OCI-LY3 (cell line): ENCODE data around the gene WDR91.

Source experiments
- H2AFZ ChIP-seq: fragments of 200-600, 300-600 bp; shearing (Covaris generic); 2 replicates; pipeline ENCODE4 v1.6.0; 2014; ENCODE audit warnings: antibody characterized with exemption, low read depth, low read length
- H3K27ac ChIP-seq: fragments of 200-600, 300-600 bp; sonication (generic); 2 replicates; pipeline ENCODE4 v1.5.1; 2014; ENCODE audit warnings: mild to moderate bottlenecking, low read length, moderate library complexity, mixed read lengths
- H3K27me3 ChIP-seq: fragments of 200-600, 300-600 bp; sonication (generic); 2 replicates; pipeline ENCODE4 v1.6.1; 2014; ENCODE audit warnings: low read depth, low read length, mixed read lengths
- H3K36me3 ChIP-seq: fragments of 200-600, 300-600 bp; sonication (generic); replicated peaks from 2 replicates; pipeline ENCODE3; 2014; ENCODE audit warnings: low read depth, low read length, mixed read lengths
- H3K4me1 ChIP-seq: fragments of 300-600, 200-600 bp; sonication (generic); 2 replicates; pipeline ENCODE4 v1.6.1; 2014; ENCODE audit warnings: low read length, mixed read lengths
- H3K4me2 ChIP-seq: fragments of 200-600, 300-600 bp; sonication (generic); 2 replicates; pipeline ENCODE4 v1.6.1; 2014; ENCODE audit warnings: low read length, mixed read lengths
- H3K4me3 ChIP-seq: fragments of 300-600, 200-600 bp; sonication (generic); 2 replicates; pipeline ENCODE4 v1.5.1; 2014; ENCODE audit warnings: antibody characterized with exemption, mild to moderate bottlenecking, low read length, moderate library complexity
- H3K79me2 ChIP-seq: fragments of 300-600, 200-600 bp; shearing (Covaris generic); 2 replicates; pipeline ENCODE4 v1.6.1; 2014; ENCODE audit warnings: mild to moderate bottlenecking, low read length, mixed read lengths
- H3K9ac ChIP-seq: fragments of 300-600, 200-600 bp; shearing (Covaris generic); 2 replicates; pipeline ENCODE4 v1.6.0; 2014; ENCODE audit warnings: mild to moderate bottlenecking, low read length, moderate library complexity
- H3K9me3 ChIP-seq: fragments of 200-600, 300-600 bp; shearing (Covaris generic); 2 replicates; pipeline ENCODE4 v1.6.1; 2014; ENCODE audit warnings: low read length, mixed read lengths; ENCODE audit not compliant: insufficient read depth
- H4K20me1 ChIP-seq: fragments of 200-600, 300-600 bp; sonication (generic); 2 replicates; pipeline ENCODE4 v1.6.1; 2016; ENCODE audit warnings: low read length, mixed read lengths; ENCODE audit not compliant: insufficient read depth
- CTCF ChIP-seq: fragments of 200-600, 300-600 bp; sonication (generic); IDR thresholded peaks from 2 replicates; pipeline ENCODE4 v1.5.1; 2014; ENCODE audit warnings: antibody characterized with exemption, low read length, low read depth
- EZH2phosphoT487 ChIP-seq: fragments of 200-600 bp; shearing (Covaris generic); IDR thresholded peaks from 2 replicates; pipeline ENCODE4 v1.6.1; 2018; ENCODE audit warnings: antibody characterized with exemption, mixed run types, low read depth

WDR91 gene

GRCh38 chr7:135247746-135248471 lies 36.6 kb upstream of the WDR91 start:
- no peak for TF ChIP-seq CTCF
- no peak for TF ChIP-seq EZH2phosphoT487
- no peak overlapping the region for H2AFZ ChIP-seq
- no peaks in the 10 kb centered on the region for H3K36me3 ChIP-seq
- no peaks in the 10 kb centered on the region for H3K79me2 ChIP-seq
- no peaks in the 10 kb centered on the region for H3K9me3 ChIP-seq
- peaks cover 19% of the 10 kb centered on the region for H3K27me3 ChIP-seq
- H3K4me3 ChIP-seq, result no peak overlapping the region
- H3K27ac ChIP-seq, result no peak overlapping the region
- no peaks in the 10 kb centered on the region for H4K20me1 ChIP-seq
- no peak overlapping the region for H3K9ac ChIP-seq
- peaks cover 9% of the 10 kb centered on the region; the same call in 1 of the 2 replicates for H3K4me1 ChIP-seq
- no peak overlapping the region for H3K4me2 ChIP-seq

GRCh38 chr7:135246191-135246825 lies 35.0 kb upstream of the WDR91 start:
- no peak overlapping the region for H2AFZ ChIP-seq
- TF ChIP-seq CTCF (no peak), EZH2phosphoT487 (no peak)

GRCh38 chr7:135245226-135246190 lies 34.2 kb upstream of the WDR91 start:
- no peaks in the 10 kb centered on the region for H3K79me2 ChIP-seq
- no peaks in the 10 kb centered on the region for H4K20me1 ChIP-seq
- H3K27ac ChIP-seq, result no peak overlapping the region
- no peak for TF ChIP-seq CTCF
- no peak for TF ChIP-seq EZH2phosphoT487
- no peak overlapping the region for H3K4me3 ChIP-seq
- no peaks in the 10 kb centered on the region for H3K4me1 ChIP-seq
- no peak overlapping the region for H2AFZ ChIP-seq
- H3K36me3 ChIP-seq, result no peaks in the 10 kb centered on the region
- no peaks in the 10 kb centered on the region for H3K9me3 ChIP-seq
- H3K9ac ChIP-seq, result no peak overlapping the region
- H3K27me3 ChIP-seq, result peaks cover 40% of the 10 kb centered on the region
- H3K4me2 ChIP-seq, result no peak overlapping the region

More at GRCh38 chr7:135246191-135246825, 35.0 kb upstream of the WDR91 start:
- H3K36me3 ChIP-seq, result no peaks in the 10 kb centered on the region
- H3K27ac ChIP-seq, result no peak overlapping the region
- H3K4me1 ChIP-seq, result no peaks in the 10 kb centered on the region
- H3K9ac ChIP-seq, result no peak overlapping the region
- H3K4me2 ChIP-seq, result no peak overlapping the region
- H3K9me3 ChIP-seq, result no peaks in the 10 kb centered on the region
- H4K20me1 ChIP-seq, result no peaks in the 10 kb centered on the region
- no peaks in the 10 kb centered on the region for H3K79me2 ChIP-seq
- H3K27me3 ChIP-seq, result peaks cover 32% of the 10 kb centered on the region
- no peak overlapping the region for H3K4me3 ChIP-seq
